Measurements from ENCODE around the gene MTRR. TPM values are rescaled to one million over a fixed set of nuclear protein-coding genes. Genes with fewer than 3 reads are reported as not detected.

The MTRR gene
- total RNA-seq, 2 donors from 2014 or later, result 15.8 to 23.9 TPM

DNA sequence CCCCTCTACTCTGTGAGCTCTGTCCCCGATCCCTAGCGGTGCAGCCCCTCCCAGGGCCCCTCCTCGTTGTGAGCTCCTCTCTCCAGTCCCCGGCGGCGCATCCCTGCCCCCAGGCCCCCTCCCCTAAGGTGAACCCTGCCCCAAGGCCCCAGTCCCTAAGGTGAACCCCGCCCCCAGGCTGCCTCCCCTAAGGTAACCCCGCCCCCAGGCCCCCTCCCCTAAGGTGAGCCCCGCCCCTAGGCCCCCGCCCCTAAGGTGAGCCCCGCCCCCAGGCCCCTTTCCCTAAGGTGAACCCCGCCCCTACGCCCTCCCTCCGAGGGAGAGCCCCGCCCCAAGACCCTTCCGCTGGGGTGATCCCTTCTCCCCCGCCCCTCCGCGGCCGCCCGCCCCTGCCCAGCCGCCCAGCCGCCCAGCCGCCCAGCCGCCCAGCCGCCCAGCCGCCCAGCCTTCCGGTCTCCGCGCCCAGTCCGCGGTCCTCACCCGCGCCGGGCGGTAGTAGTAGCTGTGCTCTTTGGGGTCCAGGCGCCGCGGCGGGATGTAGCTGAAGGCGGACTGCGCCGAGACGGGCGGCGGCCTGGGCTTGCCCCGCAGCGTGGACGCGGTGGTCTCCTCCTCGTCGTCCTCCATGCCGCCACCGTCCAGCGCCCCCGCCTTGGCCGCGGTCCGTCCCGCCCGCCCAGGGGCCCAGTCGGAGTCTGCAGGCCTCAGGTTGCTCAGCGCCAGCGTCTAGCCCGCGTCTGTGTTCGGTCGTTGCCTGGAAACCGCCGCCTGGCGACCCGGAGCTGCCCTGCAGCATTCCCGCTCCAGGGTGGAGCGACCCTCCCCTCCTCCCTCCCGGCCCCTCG lies 18.3 kb upstream of the MTRR start, which contains the start of gene CFAP90:
Gene CFAP90 (minus strand): TSS at position 739 of the 845 bp plus-strand sequence. CDS start 112 bp downstream, at position 627.
- intact Hi-C loops (cut with DNase I), result no loop called here
- peak; percentile 71 for ATAC-seq
- H3K4me1 ChIP-seq, result peaks cover 20% of the 10 kb centered on the region
- no peaks in the 10 kb centered on the region for H3K9me3 ChIP-seq
- no peaks in the 10 kb centered on the region for H3K36me3 ChIP-seq (replicated peaks in 1 of 2; ENCODE audit: insufficient read depth in 1 of 2, low read depth in 2 of 2)
- peak within 1 kb of the TSS; percentile 2 to 19 for H3K4me3 ChIP-seq
- TF ChIP-seq, protein P1, sequence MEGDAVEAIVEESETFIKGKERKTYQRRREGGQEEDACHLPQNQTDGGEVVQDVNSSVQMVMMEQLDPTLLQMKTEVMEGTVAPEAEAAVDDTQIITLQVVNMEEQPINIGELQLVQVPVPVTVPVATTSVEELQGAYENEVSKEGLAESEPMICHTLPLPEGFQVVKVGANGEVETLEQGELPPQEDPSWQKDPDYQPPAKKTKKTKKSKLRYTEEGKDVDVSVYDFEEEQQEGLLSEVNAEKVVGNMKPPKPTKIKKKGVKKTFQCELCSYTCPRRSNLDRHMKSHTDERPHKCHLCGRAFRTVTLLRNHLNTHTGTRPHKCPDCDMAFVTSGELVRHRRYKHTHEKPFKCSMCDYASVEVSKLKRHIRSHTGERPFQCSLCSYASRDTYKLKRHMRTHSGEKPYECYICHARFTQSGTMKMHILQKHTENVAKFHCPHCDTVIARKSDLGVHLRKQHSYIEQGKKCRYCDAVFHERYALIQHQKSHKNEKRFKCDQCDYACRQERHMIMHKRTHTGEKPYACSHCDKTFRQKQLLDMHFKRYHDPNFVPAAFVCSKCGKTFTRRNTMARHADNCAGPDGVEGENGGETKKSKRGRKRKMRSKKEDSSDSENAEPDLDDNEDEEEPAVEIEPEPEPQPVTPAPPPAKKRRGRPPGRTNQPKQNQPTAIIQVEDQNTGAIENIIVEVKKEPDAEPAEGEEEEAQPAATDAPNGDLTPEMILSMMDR (IDR thresholded peaks at IDR 0.05), result peak in 6 of 7 experiments; percentile 13 to 64 (median 44)
- TF ChIP-seq POLR2A (IDR thresholded peaks at IDR 0.05), result peak in 2 of 3 donors; percentile 25
- H3K27ac ChIP-seq, result peak within 1 kb of the TSS; percentile 47 to 67 (median 65)
- 0 to 5% methylated on average over 14 to 45 of the region's 76 CpGs for WGBS, 2 donors
- no peaks in the 10 kb centered on the region for H3K27me3 ChIP-seq
- DNase-seq, result peak; percentile 75 to 86 (median 77)

DNA sequence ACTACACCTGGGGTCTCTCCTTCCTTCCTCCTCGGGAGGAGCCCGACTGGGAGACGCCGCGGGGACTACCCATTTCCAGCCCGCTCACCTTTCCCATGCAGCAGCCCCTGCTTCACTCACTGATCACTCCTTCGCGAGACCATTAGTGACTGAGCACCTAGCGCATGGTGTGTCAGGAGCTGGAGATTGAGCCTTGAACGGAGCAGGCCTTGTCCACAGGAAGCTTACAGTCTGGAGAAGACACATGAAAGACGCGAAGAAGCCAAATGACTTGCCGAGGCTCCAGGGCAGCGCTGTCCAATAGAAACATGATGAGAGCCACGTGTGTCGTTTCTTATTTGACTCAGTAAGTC lies 17.7 kb upstream of the MTRR start:
- intact Hi-C loops (cut with DNase I), result no loop called here
- no peaks in the 10 kb centered on the region for H3K9me3 ChIP-seq
- 20 to 29% methylated on average over 16 of the region's 16 CpGs for WGBS, 2 donors
- H3K4me1 ChIP-seq, result peaks cover 20% of the 10 kb centered on the region
- H3K27me3 ChIP-seq, result no peaks in the 10 kb centered on the region
- H3K4me3 ChIP-seq, result no peak overlapping the region
- H3K27ac ChIP-seq, result peak overlapping the region; percentile 47 to 67 (median 65)
- H3K36me3 ChIP-seq (replicated peaks in 1 of 2; ENCODE audit: insufficient read depth in 1 of 2, low read depth in 2 of 2), result no peaks in the 10 kb centered on the region
- peak; percentile 8 for ATAC-seq
- no peak for DNase-seq
- no peak for TF ChIP-seq POLR2A (IDR thresholded peaks at IDR 0.05)
- TF ChIP-seq, protein P1 (IDR thresholded peaks at IDR 0.05), result no peak

DNA sequence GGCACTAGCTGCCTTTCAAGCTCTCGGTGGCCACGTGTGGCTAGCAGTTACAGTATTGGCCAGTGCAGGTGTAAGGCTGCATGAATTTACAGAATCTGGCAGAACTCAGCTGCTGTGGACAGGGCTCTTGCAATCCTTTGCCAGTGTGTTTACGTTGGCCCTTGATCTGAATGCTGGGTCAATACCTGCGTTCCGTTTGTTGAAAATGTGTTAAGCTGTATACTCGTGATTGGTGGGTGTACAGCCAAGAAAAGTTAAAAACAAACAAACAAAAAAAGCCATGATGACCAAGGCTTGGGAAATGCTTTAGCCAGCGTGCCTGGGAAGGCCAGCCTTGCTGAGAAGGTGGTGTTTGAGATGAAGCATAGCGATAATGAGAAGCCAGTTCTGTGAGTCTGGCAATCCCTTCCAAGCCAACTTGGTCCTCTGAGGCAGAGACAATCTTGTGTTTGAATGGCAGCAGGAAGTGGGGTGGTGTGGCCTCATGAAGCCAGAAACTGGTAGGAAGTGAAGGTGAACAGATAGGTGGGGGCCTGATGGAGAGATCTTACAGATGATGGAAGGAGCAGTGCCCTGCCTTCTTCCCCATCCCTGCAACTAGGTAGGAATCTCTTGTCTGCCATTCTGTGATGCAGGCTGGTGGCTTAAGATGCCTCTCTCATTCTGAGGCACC lies 17.2 kb upstream of the MTRR start:
- DNase-seq (peak; percentile 77 to 94 (median 86)), ATAC-seq (peak; percentile 91)
- intact Hi-C loops (cut with DNase I), result no loop called here

DNA sequence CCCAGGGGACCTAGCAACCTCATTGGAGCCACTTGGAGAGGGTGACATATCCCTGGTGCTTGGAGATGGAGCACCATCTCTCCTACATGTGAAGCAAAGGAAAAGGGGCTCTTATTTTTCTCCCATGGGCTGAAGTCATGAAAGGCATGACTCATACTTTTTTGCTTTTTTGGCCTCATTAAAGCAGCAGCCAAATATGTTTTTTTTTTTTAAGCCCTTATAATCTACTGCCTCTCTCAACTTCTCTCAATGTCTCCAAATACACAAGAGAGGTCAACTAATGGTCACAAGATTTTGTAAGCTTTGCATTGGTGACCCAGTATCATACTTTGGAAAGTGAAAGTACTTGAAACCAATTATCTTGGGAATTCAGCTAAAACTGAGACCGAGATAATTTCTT lies 16.4 kb upstream of the MTRR start:
- WGBS, 2 donors, result 88 to 92% methylated on average over 1 of the region's 1 CpG
- ATAC-seq (no peak), DNase-seq (no peak)
- H3K36me3 ChIP-seq (replicated peaks in 1 of 2; ENCODE audit: insufficient read depth in 1 of 2, low read depth in 2 of 2), result peaks cover 0 to 1% of the 10 kb centered on the region in 2 donors
- no peaks in the 10 kb centered on the region for H3K9me3 ChIP-seq
- peaks cover 20% of the 10 kb centered on the region for H3K4me1 ChIP-seq
- no peaks in the 10 kb centered on the region for H3K27me3 ChIP-seq
- intact Hi-C loops (cut with DNase I), result no loop called here
- H3K27ac ChIP-seq, result peak overlapping the region in 3 of 4 donors; percentile 65 to 67 (median 65)
- H3K4me3 ChIP-seq, result no peak overlapping the region
- TF ChIP-seq, protein P1 (IDR thresholded peaks at IDR 0.05), result no peak
- no peak for TF ChIP-seq POLR2A (IDR thresholded peaks at IDR 0.05)

More for the DNA sequence above, 17.2 kb upstream of the MTRR start:
- Histone ChIP-seq H3K27ac (peak overlapping the region; percentile 47 to 67 (median 65)), H3K4me1 (peaks cover 20% of the 10 kb centered on the region), H3K4me3 (no peak overlapping the region), H3K27me3 (no peaks in the 10 kb centered on the region), H3K36me3 (replicated peaks in 1 of 2; ENCODE audit: insufficient read depth in 1 of 2, low read depth in 2 of 2) (no peaks in the 10 kb centered on the region), H3K9me3 (no peaks in the 10 kb centered on the region)
- TF ChIP-seq, protein P1 (IDR thresholded peaks at IDR 0.05), result no peak
- no peak for TF ChIP-seq POLR2A (IDR thresholded peaks at IDR 0.05)
- 10 to 19% methylated on average over 8 of the region's 8 CpGs for WGBS, 2 donors

Data from body of pancreas (tissue), 4 donors.